Cerebellar nuclear complex (tissue), 1 donor: ENCODE measurements around the gene KITLG.
"Not testable (repeated sequence)": the region's sequence is repeated elsewhere in the genome, so short reads cannot be mapped to it uniquely, and the experiment has no call there.

Source experiments
- DNase-seq, 2 experiments: peaks; one replicate each; lab custom pipeline; 2025; lab: John Stamatoyannopoulos, UW

The KITLG gene

GRCh38 chr12:88495031-88495430 lies 85.2 kb downstream of the KITLG start:
- DNase-seq: no peak

- DNase-seq: no peak
These were observed 85.8 kb downstream of the KITLG start for GRCh38 chr12:88494520-88494919.

DNA sequence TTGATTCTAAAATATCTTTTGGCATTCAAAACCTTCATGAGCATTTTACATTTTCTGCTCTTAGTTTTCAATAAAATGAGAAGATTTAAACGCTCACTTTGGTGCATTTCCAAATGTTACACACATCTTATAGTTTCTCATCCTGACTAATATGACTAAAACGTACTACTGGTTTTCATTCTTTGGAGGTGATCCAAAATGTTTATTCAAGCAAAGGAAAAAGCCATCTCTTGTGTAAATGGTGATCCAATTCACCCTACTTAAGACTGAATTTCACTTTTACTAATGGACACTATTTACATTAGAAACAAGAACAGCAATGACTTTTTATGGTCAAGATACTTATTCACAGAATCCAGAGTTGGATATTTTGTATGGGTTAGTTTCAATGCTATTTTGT lies 86.6 kb downstream of the KITLG start:
- no peak for DNase-seq

- DNase-seq: no peak
These were observed 89.8 kb downstream of the KITLG start for GRCh38 chr12:88490425-88490824.

DNA sequence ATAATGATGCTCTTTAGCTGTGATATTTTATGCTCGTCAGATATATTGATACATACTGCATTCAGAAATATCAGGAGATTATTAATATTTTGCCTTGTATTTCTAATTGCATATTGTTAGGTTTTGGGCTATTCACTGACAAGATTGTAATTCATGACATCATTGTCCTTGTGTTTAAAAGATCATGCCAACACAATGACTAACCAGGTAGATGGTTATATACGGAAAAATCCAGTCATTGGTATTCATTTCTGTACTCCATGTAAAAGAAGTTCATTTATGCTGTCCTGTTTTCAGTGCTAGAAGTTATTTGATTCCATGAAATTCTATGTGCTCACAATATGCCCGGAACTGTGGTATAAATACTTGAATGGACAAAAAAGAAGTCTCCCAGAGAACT lies 107.5 kb downstream of the KITLG start:
- DNase-seq: no peak

- DNase-seq: no peak
These were observed 108.0 kb downstream of the KITLG start for GRCh38 chr12:88472248-88472647.

GRCh38 chr12:88471331-88472045 lies 108.8 kb downstream of the KITLG start:
- no peak for DNase-seq

DNA sequence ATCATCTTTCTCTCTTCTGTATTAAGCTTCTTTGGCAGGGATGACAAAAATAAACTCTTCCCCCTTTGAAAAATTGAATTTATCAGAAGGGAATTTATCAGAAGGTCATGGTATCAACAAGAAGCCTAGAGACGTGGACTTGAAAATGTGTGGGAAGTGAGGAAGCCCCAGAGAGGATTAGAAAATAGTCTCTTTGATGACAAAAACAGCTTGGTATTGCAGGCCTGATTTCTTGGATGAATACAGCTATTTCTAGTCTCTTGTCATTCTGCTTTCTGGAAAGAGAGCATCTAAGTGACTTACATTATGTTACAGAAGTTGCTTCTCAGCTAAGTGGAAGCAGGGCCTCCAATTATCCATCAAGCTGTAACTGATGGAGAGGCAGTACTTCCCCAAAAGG lies 111.1 kb downstream of the KITLG start:
- DNase-seq: no peak

DNA sequence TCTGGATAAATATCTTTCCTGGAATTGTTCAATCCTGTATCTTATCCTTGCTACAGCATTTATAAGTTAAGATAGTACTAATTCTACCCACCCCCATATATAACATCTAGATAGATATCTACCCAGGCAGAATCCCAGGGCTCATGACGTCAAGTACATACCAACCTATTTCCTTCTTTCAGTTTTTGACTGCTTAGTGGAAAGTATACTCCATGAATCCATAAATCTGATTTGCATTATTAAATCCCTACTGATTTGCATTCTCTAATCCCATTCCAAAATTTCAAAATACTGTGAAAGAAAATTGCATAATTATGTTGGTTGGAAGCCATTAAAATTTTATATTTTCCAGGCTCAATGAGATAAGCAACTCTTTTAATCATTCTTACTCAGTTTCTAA lies 111.7 kb downstream of the KITLG start:
- no peak for DNase-seq

DNA sequence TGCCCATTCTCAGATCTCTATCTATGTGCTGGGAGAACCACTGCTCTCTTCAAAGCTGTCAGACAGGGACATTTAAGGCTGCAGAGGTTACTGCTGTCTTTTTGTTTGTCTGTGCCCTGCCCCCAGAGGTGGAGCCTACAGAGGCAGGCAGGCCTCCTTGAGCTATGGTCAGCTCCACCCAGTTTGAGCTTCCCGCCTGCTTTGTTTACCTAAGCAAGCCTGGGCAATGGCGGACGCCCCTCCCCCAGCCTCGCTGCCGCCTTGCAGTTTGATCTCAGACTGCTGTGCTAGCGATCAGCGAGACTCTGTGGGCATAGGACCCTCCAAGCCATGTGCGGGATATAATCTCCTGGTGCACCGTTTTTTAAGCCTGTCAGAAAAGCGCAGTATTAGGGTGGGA lies 113.6 kb downstream of the KITLG start:
- DNase-seq: not testable (repeated sequence)

DNA sequence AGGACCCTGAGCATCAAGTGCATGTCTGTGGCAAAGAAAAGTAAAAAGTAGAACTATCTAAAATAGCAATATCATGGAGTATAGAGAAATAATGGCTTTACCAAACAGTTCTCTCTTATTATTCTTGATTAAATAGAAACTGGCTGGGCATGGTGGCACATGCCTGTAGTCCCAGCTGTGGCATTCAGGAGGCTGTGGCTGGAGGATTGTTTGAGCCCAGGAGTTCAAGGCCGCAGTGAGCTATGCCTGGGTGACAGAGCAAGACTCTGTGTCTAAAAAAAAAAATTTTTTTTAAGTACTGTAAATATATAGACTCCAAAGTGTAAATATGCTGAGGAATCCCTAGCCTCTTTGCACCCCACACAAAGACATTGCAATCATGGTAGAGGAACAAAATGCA lies 121.9 kb downstream of the KITLG start:
- no peak for DNase-seq

DNA sequence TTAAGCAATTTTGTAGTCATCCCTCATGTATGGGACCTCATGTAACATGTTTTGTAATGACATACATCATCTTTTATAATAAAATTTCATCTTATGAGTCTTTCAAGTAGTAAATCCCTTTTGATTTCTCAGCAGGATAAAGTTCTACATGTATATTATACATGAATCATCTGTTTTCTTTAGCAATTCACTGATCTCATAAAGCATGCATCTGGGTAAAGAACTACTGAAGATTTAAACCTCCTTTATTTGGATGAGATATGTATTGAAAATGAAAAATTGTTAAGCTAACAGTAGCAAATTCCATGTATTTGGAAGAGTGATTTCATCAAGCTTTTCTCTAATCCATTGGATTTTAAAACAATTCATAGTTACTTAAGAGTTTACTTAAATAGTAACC lies 126.9 kb downstream of the KITLG start:
- DNase-seq: no peak

DNA sequence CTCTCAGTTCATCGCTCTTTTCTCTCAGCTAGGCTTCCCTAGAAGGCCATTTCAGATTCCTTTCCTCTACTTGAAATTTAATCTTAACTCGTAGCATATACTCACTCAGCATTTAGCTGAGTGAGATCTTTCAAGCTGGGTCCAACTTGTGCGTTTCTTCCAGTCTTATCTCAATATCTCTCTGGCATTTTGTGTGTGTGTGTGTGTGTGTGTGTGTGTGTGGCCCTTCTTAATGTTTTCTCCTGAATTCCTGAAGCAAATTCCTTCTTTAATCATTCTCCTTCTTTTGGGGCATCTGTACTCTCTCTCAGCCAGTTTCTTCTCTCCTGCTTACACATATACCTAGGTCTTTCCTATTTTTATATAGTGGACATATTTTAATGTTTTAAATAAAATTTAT lies 129.1 kb downstream of the KITLG start:
- DNase-seq: no peak

DNA sequence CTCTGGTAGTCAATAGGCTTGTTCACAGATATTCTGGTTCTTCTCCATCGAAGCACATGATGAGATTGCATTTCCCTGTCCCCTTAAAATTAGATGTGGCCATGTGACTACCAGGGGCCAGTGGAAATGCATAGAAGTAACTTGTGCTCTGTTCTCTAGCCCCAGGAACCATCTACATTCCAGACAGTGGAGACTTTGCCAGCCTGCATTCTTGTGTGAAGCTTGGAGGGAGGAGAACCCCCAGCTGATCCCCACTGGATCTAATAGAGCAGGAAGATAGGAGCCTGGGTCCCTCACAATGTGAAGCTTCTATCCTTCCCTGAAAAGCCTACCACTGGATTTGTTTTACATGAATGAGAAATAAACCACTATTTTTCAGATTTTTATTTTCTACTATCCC lies 130.1 kb downstream of the KITLG start:
- no peak for DNase-seq

- no peak for DNase-seq
These were observed 131.8 kb downstream of the KITLG start for GRCh38 chr12:88448337-88448915.

DNA sequence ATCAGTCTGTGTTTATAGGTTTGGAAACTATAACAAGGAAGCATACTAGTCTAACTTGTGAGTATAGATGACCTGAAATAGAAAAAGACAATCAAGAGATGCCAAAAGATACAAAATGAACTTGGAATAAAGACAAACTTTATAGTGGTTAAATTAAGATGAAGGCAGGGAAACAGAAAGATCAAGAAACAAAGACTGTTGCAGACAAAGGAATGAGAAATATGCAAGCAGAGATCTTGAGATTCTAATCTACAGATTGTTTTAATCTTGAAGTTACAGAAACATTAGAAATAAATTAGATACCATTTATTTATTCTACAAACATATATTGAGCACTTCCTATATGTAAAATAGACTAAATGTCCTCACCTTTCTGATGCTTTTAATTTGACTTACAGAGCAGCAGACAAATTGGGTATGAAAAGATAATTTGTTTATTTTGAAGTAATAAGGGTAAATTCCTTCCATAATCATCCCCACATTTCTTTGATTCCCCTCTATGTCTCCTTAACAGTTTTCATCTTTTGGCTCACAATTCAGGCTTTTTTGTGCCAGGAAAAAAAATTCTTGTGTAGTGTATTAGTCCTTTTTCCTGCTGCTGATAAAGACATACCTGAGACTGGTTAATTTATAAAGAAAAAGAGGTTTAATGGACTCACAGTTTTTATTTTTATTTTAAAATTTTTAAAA lies 134.4 kb downstream of the KITLG start:
- no peak for DNase-seq

- DNase-seq: no peak
These were observed 135.8 kb downstream of the KITLG start for GRCh38 chr12:88444481-88444880.
